NK-92 treated with Interleukin-12 subunit alpha and Interleukin-12 subunit beta, amount 100 ng/mL, for 24 hours (cell line): ENCODE data around the gene APBA2.

Source experiments
- DNase-seq: peaks from one replicate; lab custom pipeline; 2025; lab: John Stamatoyannopoulos, UW

The APBA2 gene

DNA sequence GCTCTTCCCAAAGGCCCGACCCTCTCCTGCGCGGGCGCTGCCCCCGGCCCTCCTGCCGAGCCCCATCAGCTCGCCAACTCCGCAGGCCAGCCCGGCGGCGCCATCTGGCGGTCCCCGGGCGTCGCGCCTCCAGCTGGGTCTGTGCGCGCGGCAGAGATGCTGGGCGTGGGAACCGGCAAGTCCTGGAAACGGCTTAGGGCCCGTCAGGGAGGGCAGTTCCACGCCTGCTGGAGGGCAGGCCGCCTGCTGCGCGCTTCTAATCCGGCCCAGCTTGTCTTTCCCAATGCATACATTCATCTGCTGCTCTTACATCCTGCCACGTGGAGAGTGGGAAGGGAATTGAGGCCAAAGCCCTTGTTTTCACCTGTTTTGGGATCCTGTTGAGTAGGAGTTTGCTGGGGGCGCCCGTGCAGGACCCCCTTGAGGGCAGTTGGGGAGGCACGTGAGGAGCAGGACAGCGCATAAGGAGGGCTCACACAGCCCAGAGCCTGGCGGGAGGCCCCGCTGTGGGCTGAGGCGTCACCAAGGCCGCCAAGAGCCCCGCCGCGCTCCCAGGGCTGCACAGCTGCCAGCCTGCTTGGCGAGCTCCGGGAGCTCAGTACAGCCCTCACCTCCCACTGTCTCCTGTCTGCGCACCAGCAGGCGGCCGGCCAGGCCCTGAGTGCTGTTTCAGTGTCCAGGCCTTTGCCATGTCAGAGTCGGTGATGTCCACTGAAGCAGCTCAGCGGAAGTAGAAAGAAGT, 218.2 kb downstream of the APBA2 start:
- DNase-seq, result no peak

DNA sequence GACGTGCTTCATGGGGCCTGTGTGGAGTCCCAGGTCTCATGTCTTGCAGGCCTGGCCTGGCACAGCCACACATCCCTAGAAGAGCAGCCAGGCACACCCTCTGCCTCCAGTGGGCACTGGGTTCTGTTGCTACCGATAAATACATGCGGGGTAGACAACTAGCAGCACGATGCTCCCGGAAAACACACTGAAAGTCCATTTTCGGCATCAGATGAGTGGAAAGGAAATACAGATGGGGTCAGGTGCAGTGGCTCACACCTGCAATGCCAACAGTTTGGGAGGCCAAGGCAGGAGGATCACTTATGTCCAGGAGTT, 218.7 kb downstream of the APBA2 start:
- DNase-seq, result no peak

DNA sequence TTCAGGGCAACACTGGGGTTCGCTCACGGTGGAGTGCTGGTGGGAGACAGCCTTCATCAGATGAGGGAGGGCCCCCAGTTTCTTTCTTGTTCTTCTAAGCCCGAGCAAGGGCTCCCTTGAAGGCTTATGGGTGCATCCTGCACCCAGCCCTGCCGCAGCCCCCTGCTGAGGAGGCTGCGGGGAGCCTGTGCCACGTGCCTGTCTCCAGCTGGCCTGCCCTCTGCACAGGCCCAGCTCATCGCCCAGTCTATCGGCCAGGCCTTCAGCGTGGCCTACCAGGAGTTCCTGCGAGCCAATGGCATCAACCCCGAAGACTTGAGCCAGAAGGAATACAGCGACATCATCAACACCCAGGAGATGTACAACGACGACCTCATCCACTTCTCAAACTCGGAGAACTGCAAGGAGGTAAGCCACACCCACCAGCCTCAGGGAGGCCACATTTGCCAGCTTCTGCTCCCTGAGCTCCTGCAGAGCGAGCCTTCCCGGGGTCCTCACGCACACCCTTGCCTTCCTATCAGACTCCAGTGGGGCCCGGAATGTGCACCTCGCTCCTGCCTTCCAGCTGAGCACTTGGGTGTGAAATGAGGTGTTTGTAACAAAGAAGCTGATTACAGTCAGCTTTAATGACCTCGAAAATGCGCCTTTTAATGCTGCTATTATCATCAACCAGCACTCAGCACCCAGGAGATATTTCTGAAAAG, 219.5 kb downstream of the APBA2 start:
- no peak for DNase-seq

DNA sequence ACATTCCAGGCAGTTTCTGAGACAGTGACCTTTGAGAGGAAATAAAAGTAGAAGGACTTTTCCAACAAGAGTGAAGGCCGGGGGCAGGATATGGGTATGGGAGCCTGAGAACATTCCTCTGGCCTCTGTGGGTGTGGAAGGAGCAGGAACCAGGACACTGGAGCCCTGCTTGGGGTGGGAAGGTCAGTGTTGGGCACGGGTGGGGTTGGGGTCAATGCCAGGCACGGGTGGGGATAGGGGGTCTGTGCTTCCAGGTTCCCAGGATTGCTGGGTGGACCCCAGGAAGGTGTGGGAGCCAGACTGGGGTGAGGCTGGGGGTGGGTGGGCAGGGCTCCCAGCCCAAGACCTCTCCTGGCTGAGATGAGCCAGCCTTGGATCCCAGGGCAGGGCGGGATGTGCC, 220.3 kb downstream of the APBA2 start:
- DNase-seq, result no peak

DNA sequence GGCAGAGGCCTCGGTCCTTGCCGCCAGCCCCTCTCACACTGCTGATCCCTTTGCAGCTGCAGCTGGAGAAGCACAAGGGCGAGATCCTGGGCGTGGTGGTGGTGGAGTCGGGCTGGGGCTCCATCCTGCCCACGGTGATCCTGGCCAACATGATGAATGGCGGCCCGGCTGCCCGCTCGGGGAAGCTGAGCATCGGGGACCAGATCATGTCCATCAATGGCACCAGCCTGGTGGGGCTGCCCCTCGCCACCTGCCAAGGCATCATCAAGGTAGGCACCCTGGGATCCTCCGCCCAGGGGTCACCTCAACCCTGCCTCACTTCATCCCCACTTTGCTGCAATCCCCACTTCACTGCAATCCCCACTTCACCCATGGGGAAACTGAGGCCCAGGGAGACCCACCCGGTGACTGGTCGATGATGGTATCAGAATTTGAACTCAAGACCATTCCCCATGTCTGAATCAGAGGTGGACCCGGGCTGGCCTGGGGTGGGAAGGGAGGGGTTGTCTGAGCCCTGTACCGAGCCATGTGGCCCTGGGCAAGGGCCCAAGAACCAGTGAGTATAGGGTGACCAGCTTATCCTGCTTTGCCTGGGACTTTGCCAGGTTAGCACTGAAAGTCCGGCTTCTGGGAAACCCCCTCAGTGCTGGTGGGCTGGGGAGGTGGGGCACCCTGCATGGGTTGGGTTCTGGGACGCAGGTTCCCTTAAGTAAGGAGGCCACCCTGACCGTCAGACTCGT, 220.9 kb downstream of the APBA2 start:
- DNase-seq, result no peak

DNA sequence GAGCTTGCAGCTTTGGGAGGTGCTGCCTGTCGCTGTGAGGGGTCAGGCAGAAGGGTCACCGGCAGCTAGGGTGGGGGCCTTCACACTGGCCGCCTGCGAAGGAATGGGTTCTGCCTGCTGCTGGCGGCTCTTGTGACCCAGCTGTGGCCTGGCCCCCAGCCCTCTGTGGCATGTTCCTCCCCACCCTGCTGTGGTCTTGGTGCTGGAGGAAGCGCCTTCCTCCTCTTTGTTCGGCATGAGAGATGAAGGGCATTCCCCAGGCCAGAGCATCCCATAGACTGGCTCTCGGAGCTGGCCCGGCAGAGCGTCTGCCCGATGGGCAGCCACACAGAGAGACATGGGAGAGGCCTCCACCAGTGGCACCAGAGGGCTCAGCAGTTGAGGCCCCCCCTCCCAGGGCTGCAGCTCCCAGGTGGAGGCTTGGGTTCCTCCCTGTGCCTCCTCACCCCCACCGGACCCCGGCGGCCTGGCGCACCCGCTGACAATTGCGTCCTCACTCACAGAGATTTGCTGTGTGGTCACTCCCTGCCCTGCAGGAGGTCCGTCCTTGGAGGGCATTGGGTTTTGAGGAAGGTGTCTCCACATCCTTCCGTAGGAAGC, 221.6 kb downstream of the APBA2 start:
- DNase-seq, result no peak

DNA sequence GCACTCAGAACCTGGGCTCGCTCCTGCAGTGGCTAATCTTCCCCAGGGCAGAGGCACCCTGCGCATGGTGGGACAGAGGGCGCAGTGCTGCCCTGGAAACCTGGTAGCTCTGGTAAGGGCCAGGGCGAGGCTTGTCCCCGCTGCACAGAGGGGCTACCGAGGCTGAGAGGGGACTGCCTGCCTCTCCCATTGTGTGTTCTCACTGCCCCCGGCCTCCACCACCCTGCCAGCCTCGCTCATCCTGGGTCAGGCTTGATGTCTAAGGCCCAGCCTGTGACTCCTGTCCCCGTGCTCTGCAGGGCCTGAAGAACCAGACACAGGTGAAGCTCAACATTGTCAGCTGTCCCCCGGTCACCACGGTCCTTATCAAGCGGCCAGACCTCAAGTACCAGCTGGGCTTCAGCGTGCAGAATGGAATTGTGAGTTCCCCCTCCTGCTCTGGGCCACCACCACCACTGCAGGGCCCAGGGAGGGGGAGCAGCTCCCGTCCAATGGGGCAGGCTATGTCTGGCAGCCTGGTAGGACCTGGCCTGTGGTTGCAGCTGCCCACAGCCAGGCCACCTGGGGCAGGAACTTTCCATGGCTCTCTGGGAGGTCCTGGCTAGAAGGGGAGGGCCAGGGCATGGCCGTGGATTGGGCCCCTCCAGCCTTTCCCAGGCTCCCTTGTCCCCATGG, 222.3 kb downstream of the APBA2 start:
- DNase-seq, result no peak

DNA sequence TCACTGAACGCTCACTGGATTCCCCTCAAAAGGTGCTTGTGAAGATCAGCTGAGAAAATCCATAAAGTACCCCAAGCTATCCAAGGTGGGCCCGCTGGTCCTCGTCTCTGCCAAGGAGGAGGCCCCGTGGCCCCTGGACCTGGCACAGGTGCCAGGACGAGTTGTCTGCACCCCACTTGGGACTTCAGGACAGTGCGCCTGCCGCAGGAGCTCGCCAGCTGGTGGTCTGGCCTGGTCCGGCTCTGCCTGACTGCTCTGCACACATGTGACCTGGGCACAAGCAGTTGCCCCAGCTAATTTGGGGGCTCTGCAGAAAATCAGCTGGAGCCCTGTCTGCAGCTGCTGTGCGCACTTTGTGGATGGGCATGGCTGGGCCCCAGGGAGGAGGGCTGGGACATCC, 224.0 kb downstream of the APBA2 start:
- DNase-seq, result no peak

DNA sequence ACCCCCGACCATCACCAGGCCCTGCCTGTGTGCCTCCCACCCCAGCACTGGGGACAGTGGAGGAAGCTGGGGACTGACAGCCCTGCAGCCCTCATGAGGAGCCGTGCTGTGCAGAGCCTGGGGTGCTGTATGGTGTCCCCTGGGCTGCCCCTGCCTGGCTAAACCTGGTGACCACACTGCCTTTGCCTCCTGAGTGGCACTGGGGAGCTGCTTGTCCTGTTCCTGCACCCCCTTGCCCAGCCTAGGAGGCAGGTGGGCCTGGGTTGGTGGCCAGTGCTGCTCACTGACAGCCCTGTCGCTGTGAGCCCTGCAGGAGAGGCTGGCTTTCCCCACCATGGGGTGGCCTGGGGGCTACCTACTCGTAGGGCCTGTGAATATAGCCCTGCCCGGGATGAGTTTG, 224.4 kb downstream of the APBA2 start:
- DNase-seq, result no peak

DNA sequence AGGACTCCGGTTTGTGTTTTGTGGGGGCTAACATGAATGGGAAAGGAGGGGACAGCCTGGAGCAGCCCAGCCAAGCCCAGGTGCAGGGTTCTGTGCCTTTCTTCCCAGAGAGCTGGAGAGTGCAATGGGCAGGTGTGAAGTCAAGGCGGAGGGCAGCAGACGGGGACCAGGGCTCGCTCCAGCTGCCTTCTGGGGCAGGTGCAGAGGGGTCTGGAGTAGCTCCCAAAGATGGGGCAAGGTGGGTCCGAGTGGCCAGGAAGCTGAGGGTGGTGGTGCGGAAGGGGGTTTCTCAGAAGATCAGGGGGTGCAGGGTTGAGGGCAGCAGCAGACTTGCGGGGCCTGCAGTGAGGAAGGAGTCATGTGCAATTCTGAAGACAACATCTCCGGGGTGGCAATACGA, 225.0 kb downstream of the APBA2 start:
- no peak for DNase-seq

DNA sequence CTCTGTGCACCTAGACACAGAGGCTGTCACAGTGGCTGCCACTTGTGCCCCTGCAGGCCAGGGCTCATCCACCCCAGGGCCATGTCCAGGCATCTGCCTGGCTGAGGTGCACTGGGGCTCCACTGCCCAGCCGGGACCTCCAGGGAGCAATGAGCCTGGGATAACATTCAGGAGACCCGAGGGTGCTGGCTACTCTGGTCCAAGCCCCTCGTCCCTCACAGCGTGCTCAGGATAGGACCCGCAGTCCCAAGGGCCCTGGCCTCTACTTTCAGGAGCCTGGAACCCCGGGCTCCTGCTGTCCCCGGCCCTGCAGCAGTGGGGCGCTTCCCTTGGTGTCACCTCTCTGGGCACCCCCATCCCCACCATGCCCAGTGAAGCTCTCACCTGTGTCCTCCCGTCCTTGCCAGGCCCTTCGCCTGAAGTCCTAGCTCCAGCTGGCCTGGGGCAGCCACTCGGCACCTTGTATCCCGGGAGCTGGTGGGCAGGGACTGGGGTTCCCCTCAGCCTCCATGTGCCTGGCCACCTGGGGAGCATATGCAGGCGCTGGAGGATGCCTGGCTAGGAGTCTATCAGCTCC, 226.0 kb downstream of the APBA2 start:
- no peak for DNase-seq

DNA sequence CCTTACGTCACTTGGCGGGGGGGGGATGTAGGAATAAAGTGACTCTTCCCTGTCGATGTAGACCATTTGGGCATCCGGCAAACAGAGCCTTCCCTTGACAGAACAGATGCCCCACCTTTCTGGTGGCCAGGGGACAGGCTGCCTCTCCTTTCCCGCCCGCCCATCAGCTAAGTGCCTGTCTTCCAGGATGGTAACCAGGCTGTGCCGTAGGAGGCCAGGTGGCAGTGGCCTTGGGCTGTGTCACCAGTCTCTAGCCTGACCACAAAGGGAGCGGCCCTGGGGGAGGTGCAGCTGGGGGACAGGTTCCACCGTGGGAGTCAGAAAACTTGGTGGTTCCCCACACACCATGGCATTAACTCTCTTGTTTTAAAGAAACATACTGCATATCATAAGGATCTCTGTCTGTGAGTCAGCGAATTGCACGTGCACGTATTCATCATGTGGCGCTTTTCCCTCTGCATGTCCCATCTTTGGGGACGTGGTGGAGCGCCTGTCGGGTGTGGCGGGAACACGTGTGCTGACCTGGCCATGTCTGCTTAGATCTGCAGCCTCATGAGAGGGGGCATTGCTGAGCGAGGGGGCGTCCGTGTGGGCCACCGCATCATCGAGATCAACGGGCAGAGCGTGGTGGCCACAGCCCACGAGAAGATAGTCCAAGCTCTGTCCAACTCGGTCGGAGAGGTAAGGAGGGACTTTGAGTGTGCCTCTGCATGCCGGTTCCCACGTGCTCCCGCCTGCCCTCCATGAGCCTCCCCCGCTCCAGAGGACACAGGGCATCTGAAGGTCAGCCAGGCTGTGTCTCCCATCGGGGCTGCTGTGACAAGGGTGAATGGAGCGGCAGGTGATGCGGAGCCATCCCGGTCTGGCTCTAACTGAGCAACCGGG, 227.8 kb downstream of the APBA2 start:
- DNase-seq, result no peak

DNA sequence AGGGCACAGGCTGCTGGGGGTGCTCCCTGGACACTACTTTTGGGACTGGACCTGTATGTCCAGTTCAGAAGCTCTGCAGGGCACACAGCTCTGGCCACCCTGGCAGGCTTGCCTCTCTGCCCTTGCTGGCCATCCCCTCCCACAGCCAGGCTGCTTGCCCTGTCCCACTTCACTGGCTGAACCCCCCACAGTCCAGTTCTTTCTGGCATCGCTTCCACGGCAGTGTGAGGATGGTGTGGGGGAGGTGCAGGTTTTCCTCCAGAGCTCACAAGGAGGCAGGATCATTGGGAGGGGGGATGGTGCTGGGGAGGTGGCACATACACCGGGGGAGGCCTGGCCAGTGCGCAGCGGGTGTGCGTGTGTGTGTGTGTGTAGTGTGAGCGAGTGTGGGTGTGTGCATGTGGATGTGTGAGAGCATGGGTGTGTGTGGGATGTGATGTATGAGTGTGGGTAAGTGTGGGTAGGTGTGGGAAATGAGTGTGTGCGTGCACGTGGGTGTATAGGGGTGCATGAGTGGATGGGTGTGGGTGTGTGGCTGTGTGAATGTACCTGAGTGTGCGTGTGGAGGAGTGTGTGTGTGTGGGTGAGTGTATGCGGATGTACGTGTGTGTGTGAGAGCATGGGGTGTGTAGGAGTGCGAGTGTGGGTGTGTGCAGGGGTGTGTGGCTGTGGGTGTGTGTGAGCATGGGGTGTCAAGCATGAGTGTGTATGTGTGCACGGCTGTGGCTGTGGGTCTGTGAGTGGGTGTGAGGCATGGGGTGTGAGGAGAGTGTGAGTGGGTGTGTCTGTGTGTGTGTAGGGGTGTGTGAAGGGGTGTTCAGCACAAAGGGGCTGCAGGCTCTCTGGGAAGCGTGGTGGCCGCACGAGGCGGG, 228.7 kb downstream of the APBA2 start:
- DNase-seq, result no peak

DNA sequence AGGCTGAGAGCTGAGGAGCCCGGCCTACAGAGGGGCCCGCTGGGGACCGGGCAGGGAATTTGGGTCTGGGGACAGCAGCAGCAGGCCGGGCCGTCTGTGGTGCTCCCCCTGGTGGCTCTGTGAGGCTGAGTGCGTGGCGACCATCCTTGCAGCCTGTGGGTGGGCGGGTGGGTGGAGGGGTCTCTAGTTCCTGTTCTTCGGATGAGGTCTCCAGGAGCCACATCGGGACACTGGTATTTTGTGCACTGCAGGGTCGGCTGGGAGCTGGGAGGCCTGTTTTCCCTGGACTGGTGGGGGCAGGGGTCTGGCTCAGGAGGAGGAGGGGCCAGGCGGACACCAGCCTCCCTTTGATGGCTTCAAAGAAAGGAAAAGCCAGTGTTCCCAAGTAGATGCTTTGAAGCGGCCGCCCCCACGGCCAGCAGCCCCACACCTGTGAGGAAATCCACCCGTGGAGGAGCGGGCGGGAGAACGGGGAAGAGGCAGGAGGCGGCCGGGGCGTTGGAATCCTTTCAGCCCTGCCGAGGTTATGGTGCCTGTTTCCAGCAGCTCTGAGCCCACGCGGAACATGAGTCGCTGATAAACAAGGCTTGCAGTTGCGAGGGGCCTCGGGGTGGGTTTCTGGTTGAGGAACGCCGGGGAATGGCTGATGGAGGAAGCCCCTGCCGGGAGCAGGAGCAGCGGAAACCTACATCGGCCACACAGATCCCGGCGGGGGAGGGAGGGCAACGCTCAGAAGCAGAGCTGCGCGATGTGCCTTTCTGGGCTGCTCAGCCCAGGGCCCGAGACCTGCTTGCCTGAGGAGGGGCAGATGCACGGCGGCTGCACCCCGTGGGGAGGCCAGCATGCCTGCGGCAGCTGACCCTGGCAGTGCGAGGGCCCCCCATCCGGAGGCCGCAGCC, 229.6 kb downstream of the APBA2 start:
- no peak for DNase-seq

DNA sequence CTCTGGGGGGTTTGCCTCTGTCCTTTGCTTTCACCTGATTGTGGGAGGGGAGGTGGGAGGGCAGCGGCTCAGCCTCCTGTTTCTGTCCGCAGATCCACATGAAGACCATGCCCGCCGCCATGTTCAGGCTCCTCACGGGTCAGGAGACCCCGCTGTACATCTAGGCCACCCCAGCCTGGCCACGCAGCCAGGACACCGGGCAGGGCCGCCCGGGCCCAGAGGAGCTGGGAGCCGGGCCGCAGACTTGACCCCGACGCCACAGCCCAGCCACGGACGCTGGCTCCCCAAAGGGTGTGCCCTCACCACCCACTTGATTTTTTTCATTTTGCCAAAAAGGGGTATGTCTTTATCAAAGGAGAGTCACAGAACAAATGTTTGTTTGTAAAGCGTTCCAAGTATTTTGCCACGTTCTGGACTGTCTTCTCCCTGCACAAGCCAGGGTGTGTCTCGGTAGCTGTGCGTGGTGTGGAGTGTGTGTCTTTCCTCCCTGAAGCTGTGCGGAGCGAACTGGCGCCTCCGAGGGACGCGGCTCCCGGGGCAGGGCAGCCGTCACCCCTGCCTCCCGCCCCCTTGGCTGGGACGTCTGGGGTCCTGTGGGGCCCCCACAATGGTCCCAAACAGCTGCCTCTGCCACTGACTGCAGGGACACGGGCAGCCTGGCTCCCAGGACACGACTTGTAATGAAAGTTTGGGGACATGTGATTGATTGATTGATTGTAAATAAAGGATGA, 231.4 kb downstream of the APBA2 start:
- DNase-seq, result no peak

DNA sequence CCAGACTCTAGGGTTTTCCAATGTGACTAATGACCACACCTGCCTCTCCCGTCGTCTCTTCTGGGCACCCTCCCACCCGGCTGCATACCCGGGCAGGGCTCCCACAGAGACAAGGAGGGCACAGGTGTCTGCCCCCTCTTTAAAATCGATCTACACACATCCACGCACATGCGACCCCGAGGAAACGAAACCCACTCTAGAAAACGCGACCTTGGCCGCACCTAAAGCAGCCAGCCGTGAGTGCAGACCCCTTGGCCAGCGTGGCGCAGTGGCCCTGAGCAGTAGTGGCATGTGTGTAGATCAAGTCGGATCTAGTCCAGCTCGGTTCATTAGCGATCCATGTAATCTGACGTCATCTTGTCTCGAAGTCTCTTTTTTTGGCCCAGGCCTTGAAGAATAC, 232.0 kb downstream of the APBA2 start:
- DNase-seq, result no peak

DNA sequence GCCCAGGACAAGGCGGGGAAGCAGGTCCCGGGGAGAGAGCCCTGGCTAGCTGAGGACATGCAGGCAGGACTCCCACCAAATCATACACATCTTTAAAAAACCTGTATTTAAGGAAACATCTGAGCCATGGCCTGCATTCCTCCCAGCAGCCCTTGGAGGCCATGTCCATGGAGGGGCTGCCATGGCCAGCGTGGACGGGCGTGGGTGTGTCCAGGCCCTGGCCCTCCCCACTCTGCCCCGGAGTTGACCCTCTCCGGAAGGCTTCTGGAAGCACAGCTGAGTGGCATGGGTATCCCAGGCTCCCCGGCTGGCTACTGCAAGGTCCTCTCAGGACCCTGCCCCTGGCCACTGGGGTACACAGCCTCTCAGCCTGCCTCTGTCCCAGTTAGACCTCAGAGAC, 234.1 kb downstream of the APBA2 start:
- no peak for DNase-seq
